H1 (cell line): ENCODE measurements around the gene HHIP. TPM values are rescaled to one million over a fixed set of nuclear protein-coding genes. Genes with fewer than 3 reads are reported as not detected.

Experiments
- CTCF ChIA-PET: fragments of 300-600 bp; sonication (Branson Sonifier 250); formaldehyde crosslinking; loops from one replicate; lab custom pipeline; 2021; ENCODE audit not compliant: partially characterized antibody; lab: Charles Lee
- POLR2A ChIA-PET: fragments of 300-600 bp; sonication (Branson Sonifier 250); formaldehyde crosslinking; loops from one replicate; lab custom pipeline; 2021; ENCODE audit warnings: inconsistent platforms; ENCODE audit not compliant: partially characterized antibody; lab: Charles Lee
- DNase-seq, 2 experiments: peaks; one replicate each; pipeline versions ENCODE4 v3.0.0 to v3.0.0-alpha.2; 2010 to 2022; ENCODE audit warnings: low spot score in 2 of 2, low read depth in 1 of 2, mixed read lengths in 1 of 2
- FAIRE-seq: peaks from 2 replicates; lab custom pipeline; 2011; peaks lifted over from hg19 to GRCh38; lab: Jason Lieb, UNC
- H2AFZ ChIP-seq: 2 replicates; pipeline ENCODE4 v1.8.1; 2012; ENCODE audit warnings: low read length, inconsistent platforms
- H2AK5ac ChIP-seq: 2 replicates; pipeline ENCODE4 v1.6.1; 2013; ENCODE audit warnings: low read depth, low read length
- H2BK120ac ChIP-seq: replicated peaks from 2 replicates; pipeline ENCODE3; 2013; ENCODE audit warnings: low read depth, low read length, inconsistent platforms
- H2BK12ac ChIP-seq: 2 replicates; pipeline ENCODE4 v1.6.1; 2013; ENCODE audit warnings: low read depth, low read length
- H2BK15ac ChIP-seq: 2 replicates; pipeline ENCODE4 v1.6.1; 2013; ENCODE audit warnings: low read length
- H2BK20ac ChIP-seq: 2 replicates; pipeline ENCODE4 v1.6.1; 2013; ENCODE audit warnings: low read length
- H2BK5ac ChIP-seq: 2 replicates; pipeline ENCODE4 v1.6.1; 2013; ENCODE audit warnings: low read depth, low read length
- H3K14ac ChIP-seq: 2 replicates; pipeline ENCODE4 v1.6.1; 2013; ENCODE audit warnings: inconsistent platforms; ENCODE audit not compliant: insufficient read length
- H3K18ac ChIP-seq: 2 replicates; pipeline ENCODE4 v1.6.1; 2013; ENCODE audit warnings: low read length; ENCODE audit errors: extremely low read depth
- H3K23ac ChIP-seq: 2 replicates; pipeline ENCODE4 v1.6.1; 2013; ENCODE audit warnings: inconsistent platforms; ENCODE audit not compliant: insufficient read length
- H3K23me2 ChIP-seq: 2 replicates; pipeline ENCODE4 v1.6.1; 2013; ENCODE audit warnings: low read depth, low read length
- H3K27ac ChIP-seq: 2 replicates; pipeline ENCODE4 v1.6.1; 2011; ENCODE audit warnings: low read depth, low read length, inconsistent platforms
- H3K27me3 ChIP-seq, 4 experiments: replicated peaks in 1 of 4; 1 replicate in 1 of 4; 2 replicates in 3 of 4; pipeline versions ENCODE4 v1.6.1 to v1.8.1; 2011 to 2013; ENCODE audit warnings: low read length in 3 of 4, mild to moderate bottlenecking in 3 of 4, inconsistent platforms in 2 of 4, mixed read lengths in 2 of 4, moderate library complexity in 1 of 4; ENCODE audit not compliant: control insufficient read depth in 3 of 4, insufficient read depth in 3 of 4; ENCODE audit errors: extremely low read depth in 1 of 4
- H3K36me3 ChIP-seq, 4 experiments: 2 replicates each; pipeline versions ENCODE4 v1.6.1 to v1.8.1; 2011 to 2013; ENCODE audit warnings: mild to moderate bottlenecking in 4 of 4, low read length in 3 of 4, moderate library complexity in 2 of 4, control low read depth in 1 of 4, inconsistent platforms in 1 of 4; ENCODE audit not compliant: insufficient read depth in 4 of 4, control insufficient read depth in 2 of 4
- H3K4ac ChIP-seq: replicated peaks from 2 replicates; pipeline ENCODE3; 2013; ENCODE audit warnings: low read length, low read depth, mixed read lengths, inconsistent platforms; ENCODE audit not compliant: insufficient read length
- H3K4me1 ChIP-seq, 4 experiments: replicated peaks in 1 of 4; 1 replicate in 1 of 4; 2 replicates in 3 of 4; pipeline versions ENCODE4 v1.6.1 to v1.8.1; 2011 to 2013; ENCODE audit warnings: low read length in 3 of 4, inconsistent platforms in 2 of 4, mixed read lengths in 1 of 4; ENCODE audit not compliant: insufficient read depth in 4 of 4, control insufficient read depth in 3 of 4
- H3K4me2 ChIP-seq, 2 experiments: 2 replicates each; pipeline versions ENCODE4 v1.6.1 to v1.8.1; 2011 to 2013; ENCODE audit warnings: low read depth in 2 of 2, low read length in 2 of 2, control low read depth in 1 of 2, inconsistent platforms in 1 of 2, mild to moderate bottlenecking in 1 of 2; ENCODE audit not compliant: insufficient read depth in 1 of 2
- H3K4me3 ChIP-seq, 4 experiments: fragments of 200-600, 300-600 bp in 1 of 4; sonication (generic), shearing (Covaris generic), sonication (Bioruptor Twin) in 1 of 4; 2 replicates each; pipeline versions ENCODE4 v1.5.1 to v1.8.1; 2011 to 2016; ENCODE audit warnings: low read length in 4 of 4, low read depth in 3 of 4, control low read depth in 2 of 4, inconsistent platforms in 2 of 4, mild to moderate bottlenecking in 2 of 4, mixed read lengths in 1 of 4, moderate library complexity in 1 of 4; ENCODE audit not compliant: insufficient read depth in 2 of 4; ENCODE audit errors: extremely low read depth in 1 of 4
- H3K56ac ChIP-seq: replicated peaks from 2 replicates; pipeline ENCODE3; 2013; ENCODE audit warnings: low read depth, mild to moderate bottlenecking, mixed read lengths, low read length, inconsistent platforms; ENCODE audit not compliant: insufficient read length
- H3K79me1 ChIP-seq: 2 replicates; pipeline ENCODE4 v1.6.1; 2013; ENCODE audit warnings: low read depth, low read length, control low read depth
- H3K79me2 ChIP-seq, 2 experiments: 2 replicates each; pipeline versions ENCODE4 v1.6.1 to v1.8.1; 2012 to 2013; ENCODE audit warnings: low read length in 2 of 2, mild to moderate bottlenecking in 2 of 2, inconsistent platforms in 1 of 2; ENCODE audit not compliant: insufficient read depth in 2 of 2, control insufficient read depth in 1 of 2
- H3K9ac ChIP-seq, 4 experiments: replicated peaks in 1 of 4; 1 replicate in 1 of 4; 2 replicates in 3 of 4; pipeline versions ENCODE4 v1.6.1 to v1.8.1; 2011 to 2013; ENCODE audit warnings: low read depth in 3 of 4, low read length in 3 of 4, control low read depth in 2 of 4, mild to moderate bottlenecking in 2 of 4, moderate library complexity in 2 of 4, inconsistent platforms in 1 of 4; ENCODE audit errors: extremely low read depth in 1 of 4
- H3K9me3 ChIP-seq, 2 experiments: 2 replicates each; pipeline versions ENCODE4 v1.6.1 to v1.8.1; 2012 to 2013; ENCODE audit warnings: mild to moderate bottlenecking in 2 of 2, moderate library complexity in 2 of 2, control low read depth in 1 of 2, inconsistent platforms in 1 of 2, low read depth in 1 of 2, low read length in 1 of 2, mixed read lengths in 1 of 2; ENCODE audit not compliant: insufficient read depth in 2 of 2
- H4K20me1 ChIP-seq, 2 experiments: replicated peaks in 1 of 2; 2 replicates each; pipeline versions ENCODE3 to v1.8.1; 2011 to 2013; ENCODE audit warnings: inconsistent platforms in 2 of 2, low read length in 2 of 2, mild to moderate bottlenecking in 1 of 2; ENCODE audit not compliant: insufficient read depth in 2 of 2, control insufficient read depth in 1 of 2
- H4K5ac ChIP-seq: 2 replicates; pipeline ENCODE4 v1.6.1; 2013; ENCODE audit warnings: low read length, low read depth, mixed read lengths, inconsistent platforms; ENCODE audit not compliant: insufficient read length
- H4K8ac ChIP-seq: 2 replicates; pipeline ENCODE4 v1.8.0; 2013; ENCODE audit warnings: mild to moderate bottlenecking, moderate library complexity, low read length, inconsistent platforms; ENCODE audit not compliant: insufficient read depth; ENCODE audit errors: extremely low read depth
- H4K91ac ChIP-seq: replicated peaks from 2 replicates; pipeline ENCODE3; 2013; ENCODE audit warnings: low read length, mixed read lengths, inconsistent platforms; ENCODE audit not compliant: insufficient read length
- SIN3A ChIP-seq, 2 experiments: IDR thresholded peaks in 1 of 2; conservative IDR thresholded peaks in 1 of 2; 2 replicates each; pipeline ENCODE4 v1.6.1; 2011 to 2012; ENCODE audit warnings: low read length in 2 of 2, improper control_type of control experiment in 1 of 2, low read depth in 1 of 2, mild to moderate bottlenecking in 1 of 2
- WGBS, 2 experiments: shearing (Covaris generic) in 1 of 2; methylation state at CpG; one replicate each; pipeline versions ENCODE4 v1.1.6 to v1.1.7; 2013 to 2015; ENCODE audit warnings: low lambda C conversion rate in 2 of 2, mixed read lengths in 2 of 2, inconsistent platforms in 1 of 2, low coverage in 1 of 2, missing lambda C conversion rate in 1 of 2; ENCODE audit not compliant: insufficient replicate concordance in 2 of 2, insufficient coverage in 1 of 2, insufficient read length in 1 of 2; ENCODE audit errors: extremely low coverage in 1 of 2, missing lambda C conversion rate in 1 of 2; 5-methylcytosine and 5-hydroxymethylcytosine counted together
- polyA plus RNA-seq, 7 experiments: library from polyadenylated mRNA; depleted of rRNA in 3 of 7; stranded (reverse) in 5 of 7; unstranded in 2 of 7; fragments of >200 nt in 5 of 7; fragments of 200-250 nt in 2 of 7; gene quantifications; 1 replicate in 5 of 7; 2 replicates in 1 of 7; 4 replicates in 1 of 7; pipeline versions ENCODE4 v1.2.1 to v1.2.3, GENCODE V29; 2011 to 2013; ENCODE audit warnings: missing spikeins in 2 of 7, mixed read lengths in 2 of 7
- total RNA-seq: library from RNA; stranded (reverse); fragmentation: NEBNext Ultra II Directional; extraction: Animal tissue kit (Norgen Biotek cat#: 25700); gene quantifications from 2 replicates; pipeline ENCODE4 v1.2.1, GENCODE V29; 2021

The HHIP gene
- total and polyA plus RNA-seq, 2 of the 8 experiments (the other 6 are each of a cell fraction or from before 2014, with no cell fraction given) = 0.05 to 1.3 TPM

- H4K8ac ChIP-seq = no peak overlapping the region
- CTCF ChIA-PET = interaction anchor here (0.7 to 0.8 kb wide), 2 partner anchors 34 to 43 kb away, joined by 3 to 4 read pairs; no protein-coding TSS in a partner anchor
- no peaks in the 10 kb centered on the region for H3K9me3 ChIP-seq
- no peaks in the 10 kb centered on the region for H3K23me2 ChIP-seq
- H4K91ac ChIP-seq = no peak overlapping the region
- no peak overlapping the region for H3K14ac ChIP-seq
- H3K4me3 ChIP-seq = no peak overlapping the region
- H2AFZ ChIP-seq = no peak overlapping the region
- POLR2A ChIA-PET = no interaction called here
- H2AK5ac ChIP-seq = no peak overlapping the region
- no peak overlapping the region for H3K4ac ChIP-seq
- no peaks in the 10 kb centered on the region for H3K4me1 ChIP-seq
- no peak overlapping the region for H2BK120ac ChIP-seq
- no peaks in the 10 kb centered on the region for H3K79me1 ChIP-seq
- no peak overlapping the region for H2BK5ac ChIP-seq
- H2BK20ac ChIP-seq = no peak overlapping the region
- H3K4me2 ChIP-seq = no peak overlapping the region
- no peak overlapping the region for H3K56ac ChIP-seq
- no peaks in the 10 kb centered on the region for H3K27me3 ChIP-seq
- no peak overlapping the region for H3K9ac ChIP-seq
- no peak overlapping the region for H2BK15ac ChIP-seq
- no peak overlapping the region for H3K23ac ChIP-seq
- H4K5ac ChIP-seq = no peak overlapping the region
- H2BK12ac ChIP-seq = no peak overlapping the region
- no peaks in the 10 kb centered on the region for H3K79me2 ChIP-seq
- H4K20me1 ChIP-seq = no peaks in the 10 kb centered on the region
- WGBS, 2 experiments = 88% methylated on average over 3 of the region's 3 CpGs; no CpG with 5 or more reads in 1 of the 2 experiments
- no peak overlapping the region for H3K27ac ChIP-seq
- no peak for DNase-seq
- H3K18ac ChIP-seq = no peak overlapping the region
- FAIRE-seq = no peak
- H3K36me3 ChIP-seq = no peaks in the 10 kb centered on the region
- TF ChIP-seq SIN3A (conservative IDR thresholded peaks at IDR 0.05 in 1 of 2, IDR thresholded peaks at IDR 0.05 in 1 of 2; ENCODE audit: low read depth in 1 of 2, low read length in 2 of 2) = no peak
Measured at GRCh38 chr4:144695721-144696120, 49.8 kb downstream of the HHIP start.
